ENCODE measurements around the gene E2F1. TPM values are rescaled to one million over a fixed set of nuclear protein-coding genes. Genes with fewer than 3 reads are reported as not detected.

The E2F1 gene
- total RNA-seq, 1 experiment from 2014 or later = 44.2 TPM

- TF ChIP-seq USF1 (CRISPR knock-in tag; IDR thresholded peaks at IDR 0.05) (peak; percentile 42; the same call in 1 of the 2 replicates), FOXJ3 (CRISPR knock-in tag; IDR thresholded peaks at IDR 0.05; ENCODE audit: borderline replicate concordance) (no peak), ARID4B (CRISPR knock-in tag; IDR thresholded peaks at IDR 0.05; ENCODE audit: borderline replicate concordance) (peak; percentile 91), SP1 (CRISPR knock-in tag; conservative IDR thresholded peaks at IDR 0.05) (peak; percentile 91), AFF4 (CRISPR knock-in tag; IDR thresholded peaks at IDR 0.05; ENCODE audit: borderline replicate concordance) (no peak), ETV6 (CRISPR knock-in tag; IDR thresholded peaks at IDR 0.05) (peak; percentile 76), MYBL2 (CRISPR knock-in tag; IDR thresholded peaks at IDR 0.05) (peak; percentile 40; the same call in 1 of the 2 replicates), MLX (CRISPR knock-in tag; IDR thresholded peaks at IDR 0.05) (0 out of 2 replicates have a peak, but pooled peaks have one; percentile 46), E2F5 (CRISPR knock-in tag; IDR thresholded peaks at IDR 0.05) (peak; percentile 64; the same call in 1 of the 2 replicates), ZBTB21 (CRISPR knock-in tag; IDR thresholded peaks at IDR 0.05; ENCODE audit: borderline replicate concordance) (peak; percentile 72; the same call in 1 of the 2 replicates), TEAD4 (CRISPR knock-in tag; IDR thresholded peaks at IDR 0.05) (no peak), GRHL2 (CRISPR knock-in tag; IDR thresholded peaks at IDR 0.05; ENCODE audit: insufficient replicate concordance, severe bottlenecking) (no peak), ZBTB43 (CRISPR knock-in tag; IDR thresholded peaks at IDR 0.05) (0 out of 2 replicates have a peak, but pooled peaks have one; percentile 19), SOX15 (CRISPR knock-in tag; IDR thresholded peaks at IDR 0.05) (no peak), HMGXB4 (CRISPR knock-in tag; IDR thresholded peaks at IDR 0.05) (peak; percentile 45; the same call in 1 of the 2 replicates), NFE2L1 (CRISPR knock-in tag; IDR thresholded peaks at IDR 0.05) (no peak)
These were observed 22.8 kb downstream of the E2F1 start (continued) for GRCh38 chr20:33663161-33664084.

Data from WTC11 (cell line).